NCI-H1436 treated with DMSO at 0.1 percent for 48 hours (cell line): ENCODE results near the gene UBE2I.
"Not testable (repeated sequence)": the region's sequence is repeated elsewhere in the genome, so short reads cannot be mapped to it uniquely, and the experiment has no call there.

Experiments
- DNase-seq: peaks from one replicate; lab custom pipeline; 2025; lab: John Stamatoyannopoulos, UW

The UBE2I gene

GRCh38 chr16:1314399-1315068, 5.1 kb downstream of the UBE2I start:
- DNase-seq: no peak

DNA sequence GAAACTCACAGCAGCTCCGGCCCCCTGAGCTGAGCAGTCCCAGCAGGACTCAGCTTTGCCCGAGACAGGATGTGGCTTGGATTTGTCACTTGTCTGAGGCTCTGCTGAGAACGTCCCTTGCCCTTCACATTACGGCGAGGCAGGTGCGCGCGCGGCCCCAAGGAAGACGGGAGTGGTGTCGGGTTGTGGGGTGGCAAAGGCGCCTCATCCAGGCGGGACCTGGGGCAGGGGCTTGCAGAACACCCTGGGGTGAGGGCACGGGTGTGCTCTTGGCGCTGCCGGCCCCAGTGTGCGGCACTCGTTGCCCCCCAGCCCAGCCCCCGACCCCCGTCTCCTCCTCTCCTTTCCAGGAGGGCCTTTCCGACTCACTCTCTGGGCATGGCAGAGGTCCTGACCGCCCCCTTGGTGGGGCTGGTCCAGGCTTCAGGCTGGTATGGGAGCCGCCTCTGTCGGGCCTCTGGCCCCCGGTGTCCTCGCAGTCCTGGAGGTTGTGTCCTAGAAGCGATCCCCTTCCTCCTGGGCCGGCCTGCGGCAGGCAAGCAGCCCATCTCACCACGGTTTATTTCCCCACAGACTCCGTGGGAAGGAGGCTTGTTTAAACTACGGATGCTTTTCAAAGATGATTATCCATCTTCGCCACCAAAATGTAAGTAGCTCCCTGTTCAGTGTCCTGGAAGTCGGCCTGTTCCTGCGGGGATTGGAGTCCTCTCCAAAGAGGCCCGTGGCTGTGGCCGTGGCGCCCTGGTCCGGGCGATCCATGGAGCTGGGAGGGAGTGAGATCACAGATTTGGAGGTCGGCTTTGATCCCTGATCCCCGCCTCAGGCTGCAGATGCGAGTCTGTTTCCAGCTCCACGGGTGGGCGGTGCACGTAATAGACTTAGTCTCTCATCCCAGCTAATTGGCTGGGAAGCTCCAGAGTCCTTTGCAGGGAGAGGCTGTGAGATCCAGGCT, 5.9 kb downstream of the UBE2I start:
- DNase-seq: no peak

- no peak for DNase-seq
These were observed 6.6 kb downstream of the UBE2I start for GRCh38 chr16:1316033-1316405.

DNA sequence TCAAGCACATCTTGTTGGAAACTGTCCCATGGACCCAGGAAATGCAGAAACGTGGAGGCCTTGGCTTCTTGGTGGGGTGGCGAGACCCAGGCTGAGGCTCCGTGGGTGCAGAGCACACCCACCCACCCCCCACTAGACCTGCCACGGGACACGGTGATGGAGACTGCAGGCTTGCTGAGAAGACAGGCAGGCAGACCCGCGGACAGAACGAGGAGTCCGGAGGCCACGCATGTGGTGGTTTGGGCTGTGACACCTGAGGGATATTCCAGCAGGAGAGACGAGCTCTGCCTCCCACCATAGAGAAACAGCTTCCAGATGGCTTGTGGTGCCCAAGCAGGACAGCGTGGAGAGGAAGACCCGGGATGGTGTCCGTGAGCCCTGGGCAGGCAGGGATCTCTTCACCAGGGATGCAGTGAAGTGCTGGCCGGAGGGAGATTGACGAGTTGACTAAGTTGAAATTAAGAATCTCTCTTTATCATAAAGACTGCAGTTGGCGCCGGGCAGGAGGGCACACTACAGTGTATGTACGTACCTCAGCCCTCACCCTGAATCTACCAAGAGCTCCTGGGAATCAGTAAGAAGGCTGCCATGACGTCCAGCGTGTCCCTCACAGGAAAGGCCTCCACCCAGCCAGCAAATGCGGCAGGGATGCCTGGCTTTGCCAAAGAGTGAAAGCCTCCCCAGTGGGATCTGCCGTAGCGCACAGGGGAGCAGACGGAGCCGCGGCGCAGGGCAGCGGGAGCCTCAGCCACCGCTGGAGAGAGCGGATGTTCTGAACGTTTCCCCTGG, 8.2 kb downstream of the UBE2I start:
- no peak for DNase-seq

DNA sequence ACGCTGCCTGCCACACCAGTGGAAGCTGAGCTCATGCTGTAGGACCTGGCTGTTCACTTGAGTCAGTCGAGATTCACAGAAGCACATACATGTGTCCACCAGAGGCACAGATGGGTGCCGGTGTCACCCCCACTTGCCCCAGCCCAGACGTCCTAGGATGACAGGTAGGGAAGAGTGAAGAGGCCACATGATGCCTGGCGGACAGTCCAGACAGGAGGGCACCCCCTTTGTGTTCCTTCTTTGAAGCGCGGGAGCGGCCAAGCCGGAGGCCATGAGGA, 8.8 kb downstream of the UBE2I start:
- DNase-seq: no peak

DNA sequence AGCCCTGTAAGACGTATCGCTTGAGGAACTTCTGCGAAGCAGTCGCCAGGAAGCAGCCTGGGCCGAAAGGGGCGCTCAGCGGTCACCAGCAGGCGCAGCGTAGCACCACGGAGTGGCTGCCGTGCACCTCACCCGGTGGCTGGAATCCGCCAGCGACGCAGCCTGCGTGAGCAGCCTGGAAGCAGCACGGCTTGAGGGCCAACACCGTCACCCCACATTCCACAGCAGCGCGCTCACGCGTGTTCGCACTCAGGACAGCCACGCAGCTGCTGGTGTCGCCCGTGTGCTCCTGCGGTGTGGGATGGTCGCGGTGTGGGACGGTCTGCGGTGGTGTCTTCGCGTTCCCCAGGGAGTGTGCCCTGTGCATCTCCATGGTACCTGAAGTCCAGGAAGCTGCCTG, 9.6 kb downstream of the UBE2I start:
- no peak for DNase-seq

DNA sequence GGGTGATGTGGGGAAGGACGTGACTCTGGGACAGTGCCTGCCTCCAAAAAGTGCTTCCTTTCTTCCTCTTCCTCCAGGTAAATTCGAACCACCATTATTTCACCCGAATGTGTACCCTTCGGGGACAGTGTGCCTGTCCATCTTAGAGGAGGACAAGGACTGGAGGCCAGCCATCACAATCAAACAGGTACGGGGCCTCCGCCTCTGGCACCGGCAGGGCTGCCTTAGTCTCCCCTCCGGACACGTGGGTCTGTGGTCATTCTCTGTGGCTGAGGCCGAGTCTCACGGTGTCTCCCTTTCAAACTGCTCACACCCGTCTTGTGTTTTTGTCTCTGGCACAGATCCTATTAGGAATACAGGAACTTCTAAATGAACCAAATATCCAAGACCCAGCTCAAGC, 10.7 kb downstream of the UBE2I start:
- DNase-seq: no peak

- DNase-seq: no peak
These were observed 11.3 kb downstream of the UBE2I start for GRCh38 chr16:1320658-1321240.

DNA sequence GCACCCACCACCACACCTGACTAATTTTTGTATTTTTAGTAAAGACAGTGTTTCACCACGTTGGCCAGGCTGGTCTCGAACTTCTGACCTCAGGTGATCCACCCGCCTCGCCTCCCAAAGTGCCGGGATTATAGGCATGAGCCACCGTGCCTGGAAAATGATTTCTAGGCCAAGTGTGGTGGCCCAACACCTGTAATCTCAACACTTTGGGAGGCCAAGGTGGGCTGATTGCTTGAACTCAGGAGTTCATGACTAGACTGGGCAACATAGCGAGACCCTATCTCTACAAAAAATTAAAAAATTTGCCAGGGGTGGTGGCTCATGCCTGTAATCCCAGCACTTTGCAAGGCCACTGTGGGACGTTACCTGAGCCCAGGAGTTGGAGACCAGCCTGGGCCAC, 13.0 kb downstream of the UBE2I start:
- DNase-seq: no peak

DNA sequence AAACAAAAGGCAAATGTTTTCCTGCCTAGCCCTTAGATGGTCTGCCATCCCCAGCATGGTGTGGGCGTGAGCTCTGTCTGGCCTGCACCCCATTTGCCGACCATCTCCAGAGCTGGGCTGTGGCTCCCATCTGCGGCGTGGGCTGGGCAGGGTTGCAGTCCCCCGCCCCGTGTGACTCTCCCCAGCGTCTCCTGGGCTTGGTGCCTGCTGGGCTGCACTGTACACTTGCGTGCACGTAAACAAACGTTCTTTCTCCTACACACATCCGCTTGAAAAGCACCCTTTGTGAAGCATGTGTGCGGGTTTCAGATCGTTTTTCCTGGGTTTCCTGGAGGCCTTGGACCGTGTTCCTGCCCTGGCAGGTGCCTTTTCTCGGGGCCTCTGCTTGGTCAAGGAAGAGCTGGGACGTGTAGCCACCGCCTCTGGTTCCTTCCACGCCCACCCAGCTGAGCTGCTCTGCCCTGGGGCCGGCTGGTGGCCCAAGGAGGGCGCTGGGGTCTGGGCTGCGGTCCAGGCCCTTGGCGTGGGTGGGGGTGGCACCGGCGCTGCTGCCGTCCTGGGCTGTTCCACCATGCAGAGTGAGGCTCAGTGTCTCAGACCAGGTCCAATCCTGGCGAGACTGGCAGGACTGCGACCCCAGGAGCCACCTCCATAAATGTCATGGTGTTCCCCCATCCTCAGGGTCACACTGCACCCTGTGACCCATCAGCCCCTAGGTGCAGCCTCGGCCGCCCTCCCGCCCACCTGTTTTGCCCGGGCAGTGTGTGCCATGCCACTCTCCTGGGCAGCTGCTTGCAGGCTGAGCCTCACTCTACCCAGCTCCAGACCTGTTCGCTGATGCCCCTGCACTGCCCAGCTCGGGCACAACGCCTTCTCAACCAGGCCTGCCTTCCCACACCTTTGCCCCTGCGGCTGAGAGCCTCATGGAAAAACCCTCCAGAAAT, 14.1 kb downstream of the UBE2I start:
- no peak for DNase-seq

- no peak for DNase-seq
These were observed 14.9 kb downstream of the UBE2I start for GRCh38 chr16:1324286-1324826.

DNA sequence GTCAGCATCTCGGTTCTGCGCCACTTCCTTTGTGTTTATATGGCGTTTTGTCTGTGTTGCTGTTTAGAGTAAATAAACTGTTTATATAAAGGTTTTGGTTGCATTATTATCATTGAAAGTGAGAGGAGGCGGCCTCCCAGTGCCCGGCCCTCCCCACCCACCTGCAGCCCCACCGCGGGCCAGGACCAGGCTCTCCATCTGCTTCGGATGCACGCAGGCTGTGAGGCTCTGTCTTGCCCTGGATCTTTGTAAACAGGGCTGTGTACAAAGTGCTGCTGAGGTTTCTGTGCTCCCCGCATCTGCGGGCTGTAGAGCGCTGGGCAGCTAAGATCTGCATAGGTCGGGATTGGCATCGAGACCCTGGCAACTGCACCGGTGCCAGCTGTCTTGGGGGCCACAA, 15.8 kb downstream of the UBE2I start:
- no peak for DNase-seq

DNA sequence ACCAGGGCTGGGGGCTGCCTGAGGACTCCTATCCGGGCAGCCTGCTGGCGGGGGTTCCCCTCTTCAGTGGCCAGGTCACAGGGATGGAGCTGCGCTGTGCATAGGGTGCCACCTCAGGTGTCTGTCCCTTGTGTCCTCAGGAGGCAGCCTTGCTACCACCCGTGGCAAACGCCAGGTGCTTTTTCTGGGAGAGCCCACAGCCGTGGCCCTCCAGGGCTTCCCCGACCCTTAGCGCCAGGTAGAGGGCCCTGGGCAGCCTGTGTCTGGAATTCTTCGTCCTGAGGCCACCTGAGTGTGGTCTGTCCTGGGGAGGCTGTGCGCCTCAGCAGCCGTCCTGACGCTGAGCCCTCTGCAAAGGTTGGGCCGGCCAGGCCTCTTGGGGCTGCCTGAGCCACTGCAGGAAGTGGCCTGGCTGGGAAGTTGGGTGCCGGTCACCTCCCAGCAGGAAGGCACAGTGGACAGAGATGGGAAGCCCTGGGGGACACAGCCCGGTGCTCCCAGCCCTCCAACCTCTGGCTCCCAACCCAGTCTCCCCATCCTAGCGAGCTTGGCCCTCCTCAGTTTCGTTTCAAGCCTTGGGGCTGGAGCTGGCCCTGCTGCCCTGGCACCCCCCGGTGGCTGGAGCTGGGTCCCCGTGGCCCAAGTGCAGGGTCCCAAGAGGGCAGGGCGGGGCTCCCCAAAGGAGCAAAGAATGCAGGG, 16.4 kb downstream of the UBE2I start:
- DNase-seq: no peak

DNA sequence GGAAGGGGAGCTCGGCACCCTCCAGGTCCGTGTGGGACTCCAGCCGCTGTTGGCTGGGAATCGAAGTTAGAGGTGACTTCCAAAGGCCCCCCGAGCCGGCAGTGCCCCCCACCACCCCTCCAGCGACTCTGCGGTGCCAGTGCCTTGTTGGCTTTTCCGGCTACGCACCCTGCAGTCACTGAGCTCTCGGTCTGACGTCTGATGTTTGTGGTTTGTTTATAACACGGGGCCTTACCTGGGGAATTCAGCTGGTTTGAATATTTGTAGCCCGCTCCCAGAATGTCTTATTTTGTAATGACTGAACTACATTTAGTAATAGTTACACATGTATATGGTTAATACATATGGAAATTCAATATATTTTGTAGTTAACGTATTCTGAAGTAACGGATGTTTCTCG, 17.0 kb downstream of the UBE2I start:
- no peak for DNase-seq

- DNase-seq: no peak
These were observed 17.6 kb downstream of the UBE2I start for GRCh38 chr16:1326946-1327618.

DNA sequence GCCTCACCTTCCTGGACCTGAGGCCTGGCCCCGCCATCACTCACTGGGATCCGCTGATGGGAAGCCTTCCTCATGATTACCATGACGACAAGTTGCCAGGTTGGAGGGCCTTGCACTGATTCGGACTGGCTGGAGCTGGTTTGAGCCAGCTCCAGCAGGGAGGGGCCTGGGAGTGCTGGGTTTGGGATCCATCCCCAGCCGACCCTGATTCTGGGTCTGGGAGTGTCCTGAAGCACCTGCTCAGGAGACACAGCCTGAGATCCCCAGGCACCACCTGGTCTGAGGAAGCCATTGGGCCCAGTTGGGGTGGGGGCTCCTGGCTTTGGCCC, 18.1 kb downstream of the UBE2I start:
- no peak for DNase-seq

DNA sequence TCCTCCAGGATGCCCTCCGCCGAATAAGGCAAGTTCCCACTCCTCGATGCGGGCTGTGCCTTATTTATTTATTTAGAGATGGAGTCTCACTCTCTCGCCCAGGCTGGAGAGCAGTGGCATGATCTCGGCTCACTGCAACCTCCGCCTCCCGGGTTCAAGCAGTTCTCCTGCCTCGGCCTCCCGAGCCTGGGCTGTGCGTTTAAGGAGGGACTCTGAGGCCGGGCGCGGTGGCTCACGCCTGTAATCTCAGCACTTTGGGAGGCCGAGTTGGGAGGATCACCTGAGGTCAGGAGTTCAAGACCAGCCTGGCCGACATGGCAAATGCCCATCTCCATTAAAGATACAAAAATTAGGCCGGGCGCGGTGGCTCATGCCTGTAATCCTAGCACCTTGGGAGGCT, 18.7 kb downstream of the UBE2I start:
- DNase-seq: not testable (repeated sequence)

DNA sequence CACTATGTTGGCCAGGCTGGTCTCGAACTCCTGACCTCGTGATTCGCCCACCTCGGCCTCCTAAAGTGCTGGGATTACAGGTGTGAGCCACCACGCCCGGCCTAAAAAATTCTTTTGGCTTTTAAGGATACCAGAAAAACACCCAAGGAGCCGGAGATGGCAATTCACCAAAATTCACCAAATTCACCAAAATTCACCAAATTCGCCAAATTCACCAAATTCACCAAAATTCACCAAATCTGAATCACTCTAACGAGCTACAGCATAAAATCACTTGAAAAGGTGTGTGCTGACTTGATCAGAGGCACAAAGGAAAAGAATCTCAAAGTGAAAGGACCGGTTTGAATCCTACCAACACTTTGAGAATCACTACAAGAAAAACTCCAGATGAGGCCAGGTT, 19.5 kb downstream of the UBE2I start:
- DNase-seq: not testable (repeated sequence)

- no peak for DNase-seq
These were observed 21.0 kb downstream of the UBE2I start for GRCh38 chr16:1330260-1330914.
